Pulmonary artery endothelial cell (primary cell): ENCODE results near the gene TMEM243. TPM values are rescaled to one million over a fixed set of nuclear protein-coding genes. Genes with fewer than 3 reads are reported as not detected.

Experiments
- DNase-seq: peaks from one replicate; pipeline ENCODE4 v3.0.0-alpha.2; 2011; ENCODE audit warnings: low read depth, low spot score
- total RNA-seq: library from RNA; depleted of rRNA; stranded (reverse); fragments of >200 nt; gene quantifications from 2 replicates; pipeline ENCODE4 v1.2.3, GENCODE V29; 2014

The TMEM243 gene
- total RNA-seq, 1 donor from 2014 or later = 33.6 TPM

- no peak for DNase-seq
Observed at GRCh38 chr7:87159538-87159937, 60.0 kb downstream of the TMEM243 start.

GRCh38 chr7:87156709-87157108 lies 62.8 kb downstream of the TMEM243 start:
- no peak for DNase-seq

- DNase-seq = no peak
Observed at GRCh38 chr7:87155788-87156187, 63.7 kb downstream of the TMEM243 start.

GRCh38 chr7:87154569-87154968 lies 65.0 kb downstream of the TMEM243 start:
- no peak for DNase-seq

- no peak for DNase-seq
Observed at GRCh38 chr7:87154166-87154565, 65.4 kb downstream of the TMEM243 start.

GRCh38 chr7:87152897-87153641 lies 66.5 kb downstream of the TMEM243 start:
- no peak for DNase-seq

GRCh38 chr7:87152112-87152896 lies 67.2 kb downstream of the TMEM243 start, which contains the start of gene DMTF1:
TSS of gene DMTF1 (plus strand) at chr7:87152453. CDS start at chr7:87164942, 12,489 bp downstream.
- DNase-seq = peak; percentile 68

DNA sequence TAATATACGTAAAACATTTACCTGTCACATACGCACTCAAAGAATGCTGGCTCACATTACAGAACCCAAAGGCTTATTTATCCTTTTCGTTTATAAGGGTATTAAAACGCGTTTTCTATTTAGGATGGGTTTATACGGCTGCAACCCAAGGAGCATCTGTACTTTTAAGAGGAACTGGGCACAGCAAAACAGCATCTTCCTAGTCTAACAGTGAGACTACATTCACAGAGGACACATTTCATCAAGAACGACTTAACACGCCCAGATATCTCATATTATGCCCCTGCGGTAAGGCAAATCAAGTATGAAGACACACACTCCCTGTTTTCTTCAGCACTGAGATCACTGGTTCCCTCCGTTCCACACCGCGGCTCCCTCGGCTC lies 67.8 kb downstream of the TMEM243 start:
- DNase-seq = no peak

GRCh38 chr7:87151002-87151728 lies 68.4 kb downstream of the TMEM243 start:
- no peak for DNase-seq

- DNase-seq = no peak
Observed at GRCh38 chr7:87148332-87148955, 71.1 kb downstream of the TMEM243 start.

GRCh38 chr7:87147500-87147899 lies 72.0 kb downstream of the TMEM243 start:
- DNase-seq = no peak

GRCh38 chr7:87146740-87147386 lies 72.7 kb downstream of the TMEM243 start:
- DNase-seq = no peak

Other genes starting within 250 kb of the TMEM243 start
- 26.0 and 46.4 TPM in 2 replicates for gene ELAPOR2, start 160.1 kb downstream of the TMEM243 start, total RNA-seq
- gene DMTF1, start 67.3 kb downstream of the TMEM243 start, total RNA-seq = 36.3 and 57.2 TPM in 2 replicates
- 7.2 and 10.4 TPM in 2 replicates for gene CROT, start 125.9 kb upstream of the TMEM243 start, total RNA-seq